ENCODE results near the gene PPIF.

- peak in 1 of 5 experiments; percentile 12 for TF ChIP-seq CTCF (IDR thresholded peaks at IDR 0.05 in 4 of 5, conservative IDR thresholded peaks at IDR 0.05 in 1 of 5)
- TF ChIP-seq POLR2A (IDR thresholded peaks at IDR 0.05): no peak
Measured at GRCh38 chr10:79385804-79386531, 38.7 kb downstream of the PPIF start.

Measured in gastrocnemius medialis (tissue), 4 donors.